Smooth muscle cell (in vitro differentiated cells): ENCODE results near the gene PRRG4. TPM values are rescaled to one million over a fixed set of nuclear protein-coding genes. Genes with fewer than 3 reads are reported as not detected.

Source experiments
- DNase-seq: peaks from one replicate; lab custom pipeline; 2025; ENCODE audit not compliant: unreplicated experiment; lab: John Stamatoyannopoulos, UW
- H2AFZ ChIP-seq: fragments of 200-600 bp; sonication (generic); 2 replicates; pipeline ENCODE4 v1.6.0; 2016; ENCODE audit warnings: antibody characterized with exemption, low read depth, mild to moderate bottlenecking
- H3F3A ChIP-seq: fragments of 200-600 bp; sonication (generic); 2 replicates; pipeline ENCODE4 v1.6.0; 2017; ENCODE audit warnings: antibody characterized with exemption, low read depth
- H3K27ac ChIP-seq: fragments of 200-600 bp; sonication (generic); 2 replicates; pipeline ENCODE4 v1.5.1; 2016; ENCODE audit warnings: low read depth, mild to moderate bottlenecking
- H3K27me3 ChIP-seq: fragments of 200-600 bp; sonication (generic); 2 replicates; pipeline ENCODE4 v1.6.1; 2016; ENCODE audit warnings: low read depth, mild to moderate bottlenecking
- H3K36me3 ChIP-seq: fragments of 200-600 bp; sonication (generic); 2 replicates; pipeline ENCODE4 v1.5.1; 2016; ENCODE audit warnings: low read depth
- H3K4me1 ChIP-seq: fragments of 200-600 bp; sonication (generic); 2 replicates; pipeline ENCODE4 v1.5.1; 2016; ENCODE audit warnings: low read depth
- H3K4me2 ChIP-seq: fragments of 200-600 bp; sonication (generic); 2 replicates; pipeline ENCODE4 v1.6.0; 2016; ENCODE audit warnings: mild to moderate bottlenecking
- H3K4me3 ChIP-seq: fragments of 200-600 bp; sonication (generic); 2 replicates; pipeline ENCODE4 v1.5.1; 2016; ENCODE audit warnings: mild to moderate bottlenecking
- H3K79me2 ChIP-seq: fragments of 200-600 bp; sonication (generic); 2 replicates; pipeline ENCODE4 v1.6.0; 2016; ENCODE audit warnings: low read depth, mild to moderate bottlenecking
- H3K9ac ChIP-seq: fragments of 200-600 bp; sonication (generic); 2 replicates; pipeline ENCODE4 v1.6.0; 2016; ENCODE audit warnings: low read depth
- H3K9me3 ChIP-seq: fragments of 200-600 bp; sonication (generic); replicated peaks from 2 replicates; pipeline ENCODE4 v1.5.1; 2016; ENCODE audit warnings: low read depth
- H4K20me1 ChIP-seq: fragments of 200-600 bp; sonication (generic); 2 replicates; pipeline ENCODE4 v1.6.0; 2016; ENCODE audit warnings: low read depth
- WGBS: methylation state at CpG from one replicate; pipeline ENCODE4 v1.1.7; 2016; ENCODE audit warnings: low lambda C conversion rate; 5-methylcytosine and 5-hydroxymethylcytosine counted together
- polyA plus RNA-seq: library from polyadenylated mRNA; unstranded; fragments of >200 nt; fragmentation: Nextera tagmentation; extraction: Ambion mirVana; gene quantifications from 2 replicates; pipeline ENCODE4 v1.2.1, GENCODE V29; 2016
- total RNA-seq: library from RNA; depleted of rRNA; stranded (reverse); fragments of >200 nt; gene quantifications from 2 replicates; pipeline ENCODE4 v1.2.3, GENCODE V29; 2014
- TF ChIP-seq, protein P1 (sequence below): fragments of 200-600 bp; sonication (generic); IDR thresholded peaks from 2 replicates; pipeline ENCODE4 v1.5.1; 2017; ENCODE audit warnings: borderline replicate concordance, mild to moderate bottlenecking, antibody characterized with exemption; ENCODE audit not compliant: insufficient read depth, poor library complexity, severe bottlenecking

PRRG4 gene
- total and polyA plus RNA-seq, 2 experiments from 2014 or later, result 0.49 to 4.6 TPM

DNA sequence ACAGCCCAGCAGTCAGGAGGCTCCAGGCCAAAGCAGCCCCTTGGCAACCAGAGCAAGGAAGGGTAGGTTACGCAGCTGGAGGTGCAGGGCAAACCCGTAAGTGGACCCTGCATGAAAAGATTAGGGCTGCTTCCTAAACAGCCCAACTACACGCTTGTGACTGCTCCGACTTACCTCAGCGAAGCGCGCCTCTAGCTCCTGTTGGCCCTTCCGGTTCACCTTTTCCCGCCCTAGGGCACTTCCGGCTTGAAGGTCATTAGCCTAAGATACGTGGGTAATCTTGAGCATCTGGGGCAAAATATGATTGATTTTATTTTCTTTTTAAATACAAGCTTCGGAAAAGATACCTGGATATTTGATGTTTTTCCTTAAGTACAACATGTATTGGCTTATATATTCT is 35.3 kb upstream of the PRRG4 start, which contains the start of gene CCDC73:
TSS of gene CCDC73 (minus strand) at position 224 of the 400 bp plus-strand sequence. CDS start 34,419 bp downstream, outside the sequence.
- Histone ChIP-seq H3K4me3 (no peak within 1 kb of the TSS), H3K4me2 (no peak within 1 kb of the TSS), H3K27ac (no peak within 1 kb of the TSS), H4K20me1 (no peaks in the 10 kb centered on the region), H2AFZ (no peak within 1 kb of the TSS), H3F3A (no peaks in the 10 kb centered on the region), H3K79me2 (no peaks in the 10 kb centered on the region), H3K4me1 (no peaks in the 10 kb centered on the region), H3K9ac (no peak within 1 kb of the TSS), H3K27me3 (peaks cover 33% of the 10 kb centered on the region), H3K36me3 (no peaks in the 10 kb centered on the region), H3K9me3 (no peaks in the 10 kb centered on the region)
- DNase-seq, result no peak
- WGBS, result 94% methylated on average over 12 of the region's 12 CpGs
- TF ChIP-seq, protein P1, sequence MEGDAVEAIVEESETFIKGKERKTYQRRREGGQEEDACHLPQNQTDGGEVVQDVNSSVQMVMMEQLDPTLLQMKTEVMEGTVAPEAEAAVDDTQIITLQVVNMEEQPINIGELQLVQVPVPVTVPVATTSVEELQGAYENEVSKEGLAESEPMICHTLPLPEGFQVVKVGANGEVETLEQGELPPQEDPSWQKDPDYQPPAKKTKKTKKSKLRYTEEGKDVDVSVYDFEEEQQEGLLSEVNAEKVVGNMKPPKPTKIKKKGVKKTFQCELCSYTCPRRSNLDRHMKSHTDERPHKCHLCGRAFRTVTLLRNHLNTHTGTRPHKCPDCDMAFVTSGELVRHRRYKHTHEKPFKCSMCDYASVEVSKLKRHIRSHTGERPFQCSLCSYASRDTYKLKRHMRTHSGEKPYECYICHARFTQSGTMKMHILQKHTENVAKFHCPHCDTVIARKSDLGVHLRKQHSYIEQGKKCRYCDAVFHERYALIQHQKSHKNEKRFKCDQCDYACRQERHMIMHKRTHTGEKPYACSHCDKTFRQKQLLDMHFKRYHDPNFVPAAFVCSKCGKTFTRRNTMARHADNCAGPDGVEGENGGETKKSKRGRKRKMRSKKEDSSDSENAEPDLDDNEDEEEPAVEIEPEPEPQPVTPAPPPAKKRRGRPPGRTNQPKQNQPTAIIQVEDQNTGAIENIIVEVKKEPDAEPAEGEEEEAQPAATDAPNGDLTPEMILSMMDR, result no peak

DNA sequence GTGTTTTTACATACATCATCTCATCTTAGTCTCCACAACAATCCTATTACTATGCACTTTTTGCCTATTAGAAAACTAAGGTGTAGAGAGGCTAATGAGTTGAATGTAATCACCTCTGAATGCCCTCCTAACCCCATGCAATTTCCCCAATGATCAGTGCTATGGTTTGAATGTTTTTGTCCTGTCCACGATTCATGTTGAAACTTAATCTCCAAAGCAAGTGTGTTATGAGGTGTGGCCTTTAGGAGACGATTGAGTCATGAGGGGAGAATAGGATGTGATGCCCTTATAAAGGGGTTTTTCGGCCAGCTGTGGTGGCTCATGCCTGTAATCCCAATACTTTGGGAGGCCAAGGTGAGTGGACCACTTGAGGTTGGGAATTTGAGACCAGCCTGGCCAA is 33.3 kb upstream of the PRRG4 start:
- H3K27ac ChIP-seq, result no peak overlapping the region
- H2AFZ ChIP-seq, result no peak overlapping the region
- no peaks in the 10 kb centered on the region for H3K36me3 ChIP-seq
- no peaks in the 10 kb centered on the region for H3F3A ChIP-seq
- no peak overlapping the region for H3K9ac ChIP-seq
- H4K20me1 ChIP-seq, result no peaks in the 10 kb centered on the region
- no peaks in the 10 kb centered on the region for H3K79me2 ChIP-seq
- WGBS, result 95% methylated on average over 3 of the region's 3 CpGs
- no peaks in the 10 kb centered on the region for H3K9me3 ChIP-seq
- peaks cover 18% of the 10 kb centered on the region for H3K27me3 ChIP-seq
- no peaks in the 10 kb centered on the region for H3K4me1 ChIP-seq
- no peak overlapping the region for H3K4me3 ChIP-seq
- TF ChIP-seq, protein P1, result no peak
- DNase-seq, result no peak
- H3K4me2 ChIP-seq, result no peak overlapping the region

DNA sequence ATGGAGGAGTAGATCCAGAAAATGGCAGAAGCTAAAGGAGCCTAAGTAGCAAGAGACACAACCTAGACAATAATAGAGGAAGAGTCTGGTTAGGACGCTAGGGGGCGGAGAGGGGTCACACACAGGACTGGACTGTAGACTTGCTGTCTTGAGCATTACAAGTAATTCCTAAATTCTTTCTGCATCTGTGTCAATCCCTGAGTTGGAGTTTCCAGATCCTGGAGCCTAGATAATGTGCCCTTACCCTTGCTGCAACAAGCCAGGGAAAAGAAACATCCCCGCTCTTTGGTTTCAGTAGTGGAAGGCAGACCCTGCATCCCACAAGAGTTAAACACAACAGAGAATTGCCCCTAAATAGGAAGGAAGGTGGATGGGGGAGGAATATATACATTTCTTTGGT is 20.4 kb upstream of the PRRG4 start:
- Histone ChIP-seq H3K9ac (no peak overlapping the region), H4K20me1 (no peaks in the 10 kb centered on the region), H3K79me2 (no peaks in the 10 kb centered on the region), H3K27ac (no peak overlapping the region), H3K4me2 (no peak overlapping the region), H3K27me3 (peaks cover 3% of the 10 kb centered on the region), H3K36me3 (no peaks in the 10 kb centered on the region), H3F3A (no peaks in the 10 kb centered on the region), H3K4me3 (no peak overlapping the region), H3K4me1 (no peaks in the 10 kb centered on the region), H3K9me3 (no peaks in the 10 kb centered on the region), H2AFZ (no peak overlapping the region)
- TF ChIP-seq, protein P1, result peak; percentile 75
- 22% methylated on average over 3 of the region's 3 CpGs for WGBS
- peak; percentile 15 for DNase-seq

DNA sequence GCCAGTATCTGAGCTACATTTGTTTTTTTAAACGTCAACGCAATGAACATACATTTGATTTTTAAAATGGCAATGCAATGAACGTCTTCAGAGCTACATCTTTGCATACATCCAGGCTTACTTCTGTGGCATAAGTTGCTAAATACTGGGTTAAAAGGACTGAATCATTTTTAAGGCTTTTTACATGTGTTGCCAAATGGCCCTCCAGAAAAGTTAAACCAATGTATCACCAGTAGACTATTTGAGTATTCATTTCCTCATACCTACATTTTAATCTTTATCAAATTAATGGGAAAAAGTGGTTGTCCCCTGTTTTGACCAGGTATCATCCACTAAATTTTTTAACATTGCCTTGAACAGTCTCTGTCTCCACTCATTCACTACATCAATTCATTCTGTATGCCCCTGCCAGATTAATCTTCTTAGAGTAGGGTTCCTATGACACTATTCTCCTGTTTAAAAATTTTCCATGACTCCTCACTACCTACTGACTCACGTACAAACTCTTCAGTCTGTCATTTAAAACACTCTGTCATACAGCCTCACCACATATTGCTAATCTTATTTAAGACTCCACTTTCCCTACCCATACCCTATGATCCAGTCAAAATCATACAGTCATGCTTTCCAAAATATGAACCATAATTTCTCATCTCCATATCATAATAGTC is 12.4 kb upstream of the PRRG4 start:
- H3K4me3 ChIP-seq, result no peak overlapping the region
- no peak overlapping the region for H3K4me2 ChIP-seq
- H3K27ac ChIP-seq, result no peak overlapping the region
- H3K27me3 ChIP-seq, result peaks cover 14% of the 10 kb centered on the region
- no peak overlapping the region for H2AFZ ChIP-seq
- no peaks in the 10 kb centered on the region for H3K36me3 ChIP-seq
- no peak overlapping the region for H3K9ac ChIP-seq
- H3K9me3 ChIP-seq, result no peaks in the 10 kb centered on the region
- H3F3A ChIP-seq, result no peaks in the 10 kb centered on the region
- no peaks in the 10 kb centered on the region for H3K4me1 ChIP-seq
- WGBS, result 86% methylated on average over 4 of the region's 4 CpGs
- H3K79me2 ChIP-seq, result no peaks in the 10 kb centered on the region
- no peak for DNase-seq
- TF ChIP-seq, protein P1, result no peak
- no peaks in the 10 kb centered on the region for H4K20me1 ChIP-seq
